ENCODE data around the gene TBC1D3B. TPM values are rescaled to one million over a fixed set of nuclear protein-coding genes. Genes with fewer than 3 reads are reported as not detected.
"Not testable (repeated sequence)": the region's sequence is repeated elsewhere in the genome, so short reads cannot be mapped to it uniquely, and the experiment has no call there.

TBC1D3B gene
- total and polyA plus RNA-seq, 2 donors = 1.3 to 3.9 TPM

GRCh38 chr17:36194147-36194831, 17.9 kb upstream of the TBC1D3B start:
- not testable (repeated sequence) for H3K27ac ChIP-seq (ENCODE audit: low read depth in 1 of 2, low read length in 1 of 2); H3K4me1 ChIP-seq (ENCODE audit: control insufficient read depth in 2 of 2, insufficient read depth in 2 of 2, low read length in 2 of 2); H3K4me3 ChIP-seq (ENCODE audit: low read length in 2 of 2); H3K9me3 ChIP-seq (ENCODE audit: control insufficient read depth in 2 of 2, insufficient read depth in 1 of 2, low read length in 1 of 2); DNase-seq (ENCODE audit: low read depth in 6 of 9, low spot score in 9 of 9); H3K36me3 ChIP-seq (ENCODE audit: control insufficient read depth in 2 of 2, insufficient read depth in 2 of 2, low read length in 1 of 2)
- WGBS = 87% methylated on average over 5 of the region's 8 CpGs
- H3K27me3 ChIP-seq (ENCODE audit: control insufficient read depth in 2 of 2, insufficient read depth in 1 of 2, low read length in 1 of 2) = peaks cover 0 to 13% of the 10 kb centered on the region in 2 donors

- WGBS = 69% methylated on average over 1 of the region's 1 CpG
Observed at GRCh38 chr17:36193216-36193775, 16.9 kb upstream of the TBC1D3B start.

GRCh38 chr17:36190549-36191330, 14.3 kb upstream of the TBC1D3B start:
- not testable (repeated sequence) for H3K27ac ChIP-seq (ENCODE audit: low read depth in 1 of 2, low read length in 1 of 2); H3K9me3 ChIP-seq (ENCODE audit: control insufficient read depth in 2 of 2, insufficient read depth in 1 of 2, low read length in 1 of 2); H3K4me1 ChIP-seq (ENCODE audit: control insufficient read depth in 2 of 2, insufficient read depth in 2 of 2, low read length in 2 of 2); H3K36me3 ChIP-seq (ENCODE audit: control insufficient read depth in 2 of 2, insufficient read depth in 2 of 2, low read length in 1 of 2); DNase-seq (ENCODE audit: low read depth in 6 of 9, low spot score in 9 of 9); H3K4me3 ChIP-seq (ENCODE audit: low read length in 2 of 2)
- peaks cover 0 to 18% of the 10 kb centered on the region in 2 donors for H3K27me3 ChIP-seq (ENCODE audit: control insufficient read depth in 2 of 2, insufficient read depth in 1 of 2, low read length in 1 of 2)
- 90% methylated on average over 9 of the region's 9 CpGs for WGBS

More at GRCh38 chr17:36193216-36193775, 16.9 kb upstream of the TBC1D3B start:
- no peaks in the 10 kb centered on the region for H3K4me1 ChIP-seq (ENCODE audit: control insufficient read depth in 2 of 2, insufficient read depth in 2 of 2, low read length in 2 of 2)
- DNase-seq (ENCODE audit: low read depth in 6 of 9, low spot score in 9 of 9) = no peak
- no peak overlapping the region for H3K27ac ChIP-seq (ENCODE audit: low read depth in 1 of 2, low read length in 1 of 2)
- peaks cover 0 to 13% of the 10 kb centered on the region in 2 donors for H3K27me3 ChIP-seq (ENCODE audit: control insufficient read depth in 2 of 2, insufficient read depth in 1 of 2, low read length in 1 of 2)
- no peaks in the 10 kb centered on the region for H3K9me3 ChIP-seq (ENCODE audit: control insufficient read depth in 2 of 2, insufficient read depth in 1 of 2, low read length in 1 of 2)
- no peaks in the 10 kb centered on the region for H3K36me3 ChIP-seq (ENCODE audit: control insufficient read depth in 2 of 2, insufficient read depth in 2 of 2, low read length in 1 of 2)
- H3K4me3 ChIP-seq (ENCODE audit: low read length in 2 of 2) = no peak overlapping the region

DNA sequence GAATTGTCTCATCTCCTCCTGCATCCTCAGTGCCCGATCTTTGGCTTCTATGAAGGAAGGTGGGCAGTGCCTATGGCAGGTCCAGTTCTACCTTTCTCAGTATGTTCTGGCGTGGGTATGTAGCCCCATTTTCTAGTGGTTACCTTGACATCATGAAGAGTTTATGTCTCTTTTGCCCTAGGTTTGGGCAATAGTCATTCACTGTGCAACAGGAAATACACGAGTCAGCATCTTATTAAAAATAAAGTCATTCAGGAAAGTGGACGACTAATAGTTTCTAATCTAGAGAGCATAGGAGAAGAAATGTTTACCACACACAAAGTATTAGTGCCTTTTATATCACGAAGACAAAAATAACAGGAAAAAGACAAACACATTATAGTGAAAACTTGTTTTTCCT, 13.6 kb upstream of the TBC1D3B start:
- H3K27me3 ChIP-seq (ENCODE audit: control insufficient read depth in 2 of 2, insufficient read depth in 1 of 2, low read length in 1 of 2) = peaks cover 0 to 16% of the 10 kb centered on the region in 2 donors
- H3K27ac ChIP-seq (ENCODE audit: low read depth in 1 of 2, low read length in 1 of 2); DNase-seq (ENCODE audit: low read depth in 6 of 9, low spot score in 9 of 9); H3K4me1 ChIP-seq (ENCODE audit: control insufficient read depth in 2 of 2, insufficient read depth in 2 of 2, low read length in 2 of 2); H3K9me3 ChIP-seq (ENCODE audit: control insufficient read depth in 2 of 2, insufficient read depth in 1 of 2, low read length in 1 of 2); H3K36me3 ChIP-seq (ENCODE audit: control insufficient read depth in 2 of 2, insufficient read depth in 2 of 2, low read length in 1 of 2); H3K4me3 ChIP-seq (ENCODE audit: low read length in 2 of 2): not testable (repeated sequence)
- WGBS = 83% methylated on average over 5 of the region's 5 CpGs

DNA sequence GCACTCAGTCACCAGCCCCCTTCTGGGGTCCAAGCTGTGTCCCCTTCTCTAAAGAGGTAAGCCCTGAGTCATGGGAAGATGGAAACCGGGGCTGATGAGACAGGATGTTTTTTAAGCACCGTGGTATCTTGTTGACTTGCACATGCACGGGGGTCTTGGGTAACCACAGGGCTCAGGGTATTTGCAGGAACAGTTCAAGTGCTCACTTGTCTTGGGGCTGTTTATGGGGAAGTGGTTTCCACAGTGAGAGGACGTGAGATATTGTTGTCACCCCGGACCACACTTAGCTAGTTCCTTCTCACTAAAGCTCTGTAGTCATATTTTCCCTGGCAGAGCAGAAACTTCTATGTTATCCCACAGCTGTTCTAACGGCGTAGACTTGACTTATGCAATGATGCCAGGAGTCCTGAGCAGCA, 12.5 kb upstream of the TBC1D3B start:
- WGBS = 5% methylated on average over 7 of the region's 7 CpGs
- no peak overlapping the region for H3K27ac ChIP-seq (ENCODE audit: low read depth in 1 of 2, low read length in 1 of 2)
- no peaks in the 10 kb centered on the region for H3K4me1 ChIP-seq (ENCODE audit: control insufficient read depth in 2 of 2, insufficient read depth in 2 of 2, low read length in 2 of 2)
- peak in 2 of 9 donors; percentile 26 to 65 for DNase-seq (ENCODE audit: low read depth in 6 of 9, low spot score in 9 of 9)
- no peak overlapping the region for H3K4me3 ChIP-seq (ENCODE audit: low read length in 2 of 2)
- no peaks in the 10 kb centered on the region for H3K36me3 ChIP-seq (ENCODE audit: control insufficient read depth in 2 of 2, insufficient read depth in 2 of 2, low read length in 1 of 2)
- H3K27me3 ChIP-seq (ENCODE audit: control insufficient read depth in 2 of 2, insufficient read depth in 1 of 2, low read length in 1 of 2) = peaks cover 7 to 27% of the 10 kb centered on the region in 2 donors
- H3K9me3 ChIP-seq (ENCODE audit: control insufficient read depth in 2 of 2, insufficient read depth in 1 of 2, low read length in 1 of 2) = no peaks in the 10 kb centered on the region

- DNase-seq (ENCODE audit: low read depth in 6 of 9, low spot score in 9 of 9); H3K9me3 ChIP-seq (ENCODE audit: control insufficient read depth in 2 of 2, insufficient read depth in 1 of 2, low read length in 1 of 2); H3K4me1 ChIP-seq (ENCODE audit: control insufficient read depth in 2 of 2, insufficient read depth in 2 of 2, low read length in 2 of 2); H3K36me3 ChIP-seq (ENCODE audit: control insufficient read depth in 2 of 2, insufficient read depth in 2 of 2, low read length in 1 of 2); H3K27ac ChIP-seq (ENCODE audit: low read depth in 1 of 2, low read length in 1 of 2); H3K4me3 ChIP-seq (ENCODE audit: low read length in 2 of 2): not testable (repeated sequence)
- WGBS = 80% methylated on average over 5 of the region's 5 CpGs
- peaks cover 15 to 35% of the 10 kb centered on the region in 2 donors for H3K27me3 ChIP-seq (ENCODE audit: control insufficient read depth in 2 of 2, insufficient read depth in 1 of 2, low read length in 1 of 2)
Observed at GRCh38 chr17:36187943-36188665, 11.7 kb upstream of the TBC1D3B start.

DNA sequence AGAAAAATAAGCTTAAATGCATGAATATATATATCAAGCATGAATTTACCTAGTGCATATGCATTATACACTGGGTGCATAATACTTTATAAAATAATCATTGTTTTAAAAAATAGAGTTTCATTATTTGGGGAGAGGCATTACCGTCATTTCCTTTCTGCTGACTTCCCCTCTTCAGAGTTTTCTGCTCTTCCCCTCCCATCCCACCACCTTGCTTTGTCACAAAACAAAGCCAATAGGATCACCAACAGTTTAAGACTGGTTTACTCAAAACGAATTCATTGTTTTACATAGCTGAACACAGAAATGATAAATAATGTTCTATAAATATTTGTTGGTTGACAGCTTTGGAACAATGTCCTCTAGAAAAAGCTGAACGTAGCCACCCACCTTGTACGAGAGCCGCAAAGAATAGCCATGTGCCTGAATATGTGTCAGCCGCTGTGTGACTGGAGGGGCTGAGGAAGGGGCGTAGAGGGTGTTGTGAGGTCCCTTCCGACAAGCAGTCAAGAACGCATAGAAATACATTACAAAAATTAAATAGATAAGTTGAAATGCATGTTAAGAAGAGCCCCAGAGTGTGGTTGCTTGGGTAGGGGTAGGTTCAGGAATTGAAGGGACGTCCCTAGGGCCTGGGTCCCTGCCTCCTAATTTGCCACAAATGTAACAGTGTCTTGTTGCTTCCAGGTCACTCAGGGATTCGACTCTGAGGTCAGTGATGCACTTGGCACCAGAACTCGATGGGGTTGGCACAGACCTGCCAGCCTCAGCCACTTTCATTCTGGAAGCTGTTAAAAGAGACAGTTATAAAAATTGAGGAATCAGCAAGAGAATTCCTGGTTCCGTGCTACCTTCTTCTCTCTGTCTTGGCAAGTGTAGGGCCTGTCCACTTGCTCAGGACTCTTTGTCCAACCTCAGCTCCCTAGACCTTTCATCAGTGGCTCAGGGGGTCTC, 10.7 kb upstream of the TBC1D3B start:
- not testable (repeated sequence) for H3K4me3 ChIP-seq (ENCODE audit: low read length in 2 of 2); H3K4me1 ChIP-seq (ENCODE audit: control insufficient read depth in 2 of 2, insufficient read depth in 2 of 2, low read length in 2 of 2)
- 85% methylated on average over 13 of the region's 13 CpGs for WGBS

DNA sequence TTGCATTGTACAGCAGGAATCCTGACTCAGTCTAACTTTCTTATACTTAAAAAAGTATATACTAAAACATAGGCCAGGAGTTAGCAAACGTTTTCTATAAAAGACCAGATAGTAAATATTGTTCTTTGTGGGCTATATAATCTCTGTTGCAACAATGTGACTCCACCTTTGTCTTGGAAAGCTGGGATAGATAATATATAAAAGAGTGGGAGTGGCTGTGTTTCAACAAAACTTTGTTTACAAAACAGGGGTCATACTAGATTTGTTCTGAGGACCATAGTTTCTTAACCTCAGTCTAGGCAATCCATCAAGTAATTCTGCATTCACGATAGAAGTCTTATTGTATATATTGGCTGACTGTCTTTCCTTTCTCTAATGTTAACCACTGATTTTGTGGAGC, 9.0 kb upstream of the TBC1D3B start:
- DNase-seq (ENCODE audit: low read depth in 6 of 9, low spot score in 9 of 9) = no peak
- no peak overlapping the region for H3K27ac ChIP-seq (ENCODE audit: low read depth in 1 of 2, low read length in 1 of 2)
- peaks cover 0 to 6% of the 10 kb centered on the region in 2 donors for H3K4me1 ChIP-seq (ENCODE audit: control insufficient read depth in 2 of 2, insufficient read depth in 2 of 2, low read length in 2 of 2)
- no peak overlapping the region for H3K4me3 ChIP-seq (ENCODE audit: low read length in 2 of 2)
- peaks cover 24 to 58% of the 10 kb centered on the region in 2 donors for H3K27me3 ChIP-seq (ENCODE audit: control insufficient read depth in 2 of 2, insufficient read depth in 1 of 2, low read length in 1 of 2)
- H3K9me3 ChIP-seq (ENCODE audit: control insufficient read depth in 2 of 2, insufficient read depth in 1 of 2, low read length in 1 of 2) = peaks cover 0 to 5% of the 10 kb centered on the region in 2 donors
- WGBS = 88% methylated on average over 2 of the region's 2 CpGs
- H3K36me3 ChIP-seq (ENCODE audit: control insufficient read depth in 2 of 2, insufficient read depth in 2 of 2, low read length in 1 of 2) = no peaks in the 10 kb centered on the region

More for the DNA sequence above, 10.7 kb upstream of the TBC1D3B start:
- H3K27ac ChIP-seq (ENCODE audit: low read depth in 1 of 2, low read length in 1 of 2); H3K36me3 ChIP-seq (ENCODE audit: control insufficient read depth in 2 of 2, insufficient read depth in 2 of 2, low read length in 1 of 2); H3K9me3 ChIP-seq (ENCODE audit: control insufficient read depth in 2 of 2, insufficient read depth in 1 of 2, low read length in 1 of 2); DNase-seq (ENCODE audit: low read depth in 6 of 9, low spot score in 9 of 9): not testable (repeated sequence)
- peaks cover 24 to 45% of the 10 kb centered on the region in 2 donors for H3K27me3 ChIP-seq (ENCODE audit: control insufficient read depth in 2 of 2, insufficient read depth in 1 of 2, low read length in 1 of 2)
